Skeletal muscle satellite cell (primary cell): ENCODE measurements around the gene CXorf58. TPM values are rescaled to one million over a fixed set of nuclear protein-coding genes. Genes with fewer than 3 reads are reported as not detected.
"Not testable (repeated sequence)": the region's sequence is repeated elsewhere in the genome, so short reads cannot be mapped to it uniquely, and the experiment has no call there.

ENCODE experiments used
- H3K27me3 ChIP-seq: 2 replicates; pipeline ENCODE4 v1.7.0; 2013; ENCODE audit warnings: low read length; ENCODE audit not compliant: control insufficient read depth, insufficient read depth
- H3K36me3 ChIP-seq: 2 replicates; pipeline ENCODE4 v1.7.0; 2013; ENCODE audit warnings: mild to moderate bottlenecking, control low read depth, low read length; ENCODE audit not compliant: insufficient read depth
- H3K4me1 ChIP-seq: 2 replicates; pipeline ENCODE4 v1.7.0; 2013; ENCODE audit warnings: low read length; ENCODE audit not compliant: control insufficient read depth, insufficient read depth
- H3K4me2 ChIP-seq: 2 replicates; pipeline ENCODE4 v1.7.0; 2013; ENCODE audit warnings: mild to moderate bottlenecking, low read length
- H3K4me3 ChIP-seq: 2 replicates; pipeline ENCODE4 v1.7.0; 2013; ENCODE audit warnings: low read length
- H3K9ac ChIP-seq: 2 replicates; pipeline ENCODE4 v1.7.0; 2013; ENCODE audit warnings: mild to moderate bottlenecking, low read depth, low read length, moderate library complexity
- H3K9me3 ChIP-seq: replicated peaks from 2 replicates; pipeline ENCODE4 v1.7.0; 2013; ENCODE audit warnings: mild to moderate bottlenecking, control low read depth, low read length
- total RNA-seq: library from RNA; depleted of rRNA; stranded (reverse); fragments of >200 nt; gene quantifications from 2 replicates; pipeline ENCODE4 v1.2.3, GENCODE V29; 2012; rRNA removed

Gene CXorf58
- total RNA-seq = not detected in 2 replicates

- Histone ChIP-seq H3K4me3 (peak within 1 kb of the TSS; percentile 68), H3K9me3 (no peaks in the 10 kb centered on the region)
These were observed at the start of gene CXorf58, which contains the start of gene APOO for GRCh38 chrX:23907498-23908218. TSS of gene CXorf58 (plus strand) at chrX:23908006. CDS start at chrX:23910303, 2,297 bp downstream. TSS of gene APOO (minus strand) at chrX:23907938. CDS start at chrX:23907702, 236 bp downstream.

GRCh38 chrX:23859238-23859637, 48.6 kb upstream of the CXorf58 start:
- H3K4me2 ChIP-seq, H3K9ac ChIP-seq, H3K4me1 ChIP-seq, H3K9me3 ChIP-seq, H3K27me3 ChIP-seq, H3K36me3 ChIP-seq, H3K4me3 ChIP-seq: not testable (repeated sequence)

More at GRCh38 chrX:23907498-23908218, at the start of gene CXorf58, which contains the start of gene APOO:
- Histone ChIP-seq H3K9ac (peak within 1 kb of the TSS; percentile 81), H3K4me1 (peaks cover 6% of the 10 kb centered on the region), H3K27me3 (peaks cover 5% of the 10 kb centered on the region), H3K4me2 (peak within 1 kb of the TSS; percentile 71), H3K36me3 (no peaks in the 10 kb centered on the region)

- H3K9ac ChIP-seq = no peak overlapping the region
- no peaks in the 10 kb centered on the region for H3K9me3 ChIP-seq
- no peak overlapping the region for H3K4me3 ChIP-seq
- no peak overlapping the region for H3K4me2 ChIP-seq
- H3K27me3 ChIP-seq = no peaks in the 10 kb centered on the region
- no peaks in the 10 kb centered on the region for H3K36me3 ChIP-seq
- H3K4me1 ChIP-seq = no peaks in the 10 kb centered on the region
These were observed 46.5 kb upstream of the CXorf58 start for GRCh38 chrX:23861215-23861896.

GRCh38 chrX:23861952-23862351, 45.9 kb upstream of the CXorf58 start:
- not testable (repeated sequence) for H3K9ac ChIP-seq, H3K4me2 ChIP-seq, H3K36me3 ChIP-seq, H3K4me1 ChIP-seq, H3K9me3 ChIP-seq, H3K4me3 ChIP-seq, H3K27me3 ChIP-seq

- no peaks in the 10 kb centered on the region for H3K9me3 ChIP-seq
- H3K9ac ChIP-seq = no peak overlapping the region
- no peaks in the 10 kb centered on the region for H3K36me3 ChIP-seq
- H3K4me1 ChIP-seq = no peaks in the 10 kb centered on the region
- no peak overlapping the region for H3K4me3 ChIP-seq
- H3K27me3 ChIP-seq = no peaks in the 10 kb centered on the region
- H3K4me2 ChIP-seq = no peak overlapping the region
These were observed 43.0 kb upstream of the CXorf58 start for GRCh38 chrX:23864742-23865326.

- Histone ChIP-seq H3K27me3 (no peaks in the 10 kb centered on the region), H3K4me1 (no peaks in the 10 kb centered on the region), H3K4me2 (no peak overlapping the region), H3K36me3 (no peaks in the 10 kb centered on the region), H3K9ac (no peak overlapping the region), H3K4me3 (no peak overlapping the region), H3K9me3 (no peaks in the 10 kb centered on the region)
These were observed 37.8 kb upstream of the CXorf58 start for GRCh38 chrX:23870041-23870440.

- no peaks in the 10 kb centered on the region for H3K27me3 ChIP-seq
- H3K36me3 ChIP-seq = no peaks in the 10 kb centered on the region
- H3K4me1 ChIP-seq = no peaks in the 10 kb centered on the region
- no peak overlapping the region for H3K4me3 ChIP-seq
- H3K9me3 ChIP-seq = no peaks in the 10 kb centered on the region
- H3K4me2 ChIP-seq = no peak overlapping the region
- no peak overlapping the region for H3K9ac ChIP-seq
These were observed 35.8 kb upstream of the CXorf58 start for GRCh38 chrX:23871905-23872546.

- peaks cover 15% of the 10 kb centered on the region for H3K4me1 ChIP-seq
- no peaks in the 10 kb centered on the region for H3K9me3 ChIP-seq
- no peaks in the 10 kb centered on the region for H3K27me3 ChIP-seq
- no peak overlapping the region for H3K4me3 ChIP-seq
- H3K4me2 ChIP-seq = no peak overlapping the region
- no peak overlapping the region for H3K9ac ChIP-seq
- H3K36me3 ChIP-seq = no peaks in the 10 kb centered on the region
These were observed 28.3 kb upstream of the CXorf58 start for GRCh38 chrX:23879380-23880090.

- H3K9ac ChIP-seq = peak overlapping the region; percentile 60
These were observed 24.0 kb upstream of the CXorf58 start for GRCh38 chrX:23883737-23884354.

GRCh38 chrX:23884427-23885024, 23.3 kb upstream of the CXorf58 start:
- Histone ChIP-seq H3K27me3 (no peaks in the 10 kb centered on the region), H3K4me2 (peak overlapping the region; percentile 38), H3K4me1 (peaks cover 30% of the 10 kb centered on the region), H3K9me3 (no peaks in the 10 kb centered on the region), H3K9ac (peak overlapping the region; percentile 25), H3K4me3 (no peak overlapping the region), H3K36me3 (no peaks in the 10 kb centered on the region)

More at GRCh38 chrX:23883737-23884354, 24.0 kb upstream of the CXorf58 start:
- Histone ChIP-seq H3K27me3 (no peaks in the 10 kb centered on the region), H3K4me2 (peak overlapping the region; percentile 61), H3K4me1 (peaks cover 25% of the 10 kb centered on the region), H3K36me3 (no peaks in the 10 kb centered on the region), H3K9me3 (no peaks in the 10 kb centered on the region), H3K4me3 (peak overlapping the region; percentile 10)
